T47D (cell line): Measurements from ENCODE around the gene SAP30.

Experiments used
- DNase-seq, 2 experiments: peaks; one replicate each; pipeline versions ENCODE4 v3.0.0 to v3.0.0-alpha.2; 2011 to 2012; ENCODE audit warnings: low read depth in 1 of 2, low spot score in 1 of 2
- JUND ChIP-seq: IDR thresholded peaks from 2 replicates; pipeline ENCODE4 v1.6.1; 2012; ENCODE audit warnings: low read depth
- in situ Hi-C: cut with HindIII; loops from 2 replicates; pipeline ENCODE4 v1.10.0; 2016; ENCODE audit warnings: low sequenced_read_pairs, low pct_unique_long_range_greater_than_20kb

The SAP30 gene

DNA sequence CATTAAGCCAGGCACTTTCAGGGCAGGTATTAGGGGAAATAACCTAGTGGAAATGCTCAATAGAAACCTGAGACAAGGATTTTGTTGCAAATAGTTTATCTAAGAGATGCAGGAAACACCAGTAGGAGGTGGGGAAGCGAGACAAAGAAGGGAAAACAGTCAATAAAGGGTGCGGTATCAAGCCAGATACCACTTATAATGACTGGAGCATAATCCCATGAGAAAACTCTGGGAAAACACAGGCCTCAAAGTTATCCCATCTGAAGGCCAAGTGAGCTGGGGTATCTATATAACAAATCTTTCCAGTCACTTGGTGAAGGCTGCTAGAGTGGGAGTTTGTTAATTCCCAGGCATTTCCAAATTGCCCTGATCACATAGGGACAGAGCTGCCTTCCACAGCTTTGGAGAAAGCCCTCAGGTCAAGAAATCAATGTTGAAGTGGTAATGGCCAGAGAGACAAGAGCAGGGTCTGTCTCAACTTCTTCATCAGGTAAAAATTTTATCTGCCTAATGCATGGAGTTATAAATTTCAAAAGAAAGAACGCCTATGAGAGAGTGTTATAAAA, 26.8 kb upstream of the SAP30 start:
- in situ Hi-C loops, result no loop called here
- DNase-seq, result no peak
- no peak for TF ChIP-seq JUND

DNA sequence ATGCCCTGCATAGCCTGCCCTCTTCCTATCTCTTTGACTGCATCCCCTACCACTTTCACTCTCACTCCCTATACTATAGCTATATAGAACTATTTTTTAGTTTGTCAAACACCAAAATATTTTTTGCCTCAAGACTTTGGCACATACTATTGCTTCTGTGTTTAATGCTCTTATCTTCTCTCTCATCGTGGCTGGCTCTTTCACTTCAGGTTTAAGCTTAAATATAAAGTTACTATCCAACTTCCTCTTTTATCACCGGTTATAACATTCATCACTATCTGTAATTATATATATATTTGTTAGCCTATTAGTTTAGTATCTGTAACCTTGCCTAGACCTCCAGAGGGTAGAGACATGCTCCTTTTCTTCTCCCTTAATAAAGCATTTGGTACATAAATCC, 25.1 kb upstream of the SAP30 start:
- DNase-seq, result no peak
- in situ Hi-C loops, result no loop called here
- no peak for TF ChIP-seq JUND

DNA sequence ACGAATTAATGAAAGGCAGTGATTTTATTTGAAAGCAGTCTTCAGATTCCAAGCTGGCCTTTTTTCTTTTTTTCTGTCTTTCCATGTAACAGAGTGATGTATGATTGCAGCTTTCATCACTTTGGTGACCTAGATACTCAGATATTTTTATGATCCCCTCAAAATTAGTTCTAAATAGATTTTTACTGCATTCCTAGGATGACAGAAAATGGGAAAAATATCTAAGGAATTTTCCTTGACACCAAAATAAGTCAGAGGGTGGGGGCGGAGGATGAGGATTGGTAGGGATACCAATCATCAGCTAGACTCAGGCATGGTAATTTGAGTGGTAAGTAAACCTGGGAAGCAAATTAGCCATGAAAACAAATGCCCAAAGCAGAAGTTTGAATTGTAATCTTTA, 24.7 kb upstream of the SAP30 start:
- no peak for TF ChIP-seq JUND
- in situ Hi-C loops, result no loop called here
- DNase-seq, result no peak

DNA sequence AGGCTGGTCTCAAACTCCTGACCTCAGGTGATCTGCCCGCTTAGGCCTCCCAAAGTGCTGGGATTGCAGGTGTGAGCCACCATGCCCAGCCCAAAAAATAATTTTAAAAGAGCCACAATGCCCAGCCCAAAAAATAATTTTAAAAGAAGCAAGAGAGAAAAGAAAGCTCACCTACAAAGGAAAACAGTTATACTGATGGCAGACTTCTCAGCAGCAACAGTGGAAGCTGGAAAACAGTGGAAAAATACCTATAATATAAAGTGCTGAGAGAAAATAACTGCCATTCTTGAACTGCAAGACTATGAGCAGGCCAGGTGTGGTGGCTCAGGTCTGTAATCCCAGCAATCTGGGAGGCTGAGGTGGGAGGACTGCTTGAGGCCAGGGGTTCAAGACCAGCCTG, 23.3 kb upstream of the SAP30 start:
- TF ChIP-seq JUND, result no peak
- in situ Hi-C loops, result no loop called here
- DNase-seq, result no peak

DNA sequence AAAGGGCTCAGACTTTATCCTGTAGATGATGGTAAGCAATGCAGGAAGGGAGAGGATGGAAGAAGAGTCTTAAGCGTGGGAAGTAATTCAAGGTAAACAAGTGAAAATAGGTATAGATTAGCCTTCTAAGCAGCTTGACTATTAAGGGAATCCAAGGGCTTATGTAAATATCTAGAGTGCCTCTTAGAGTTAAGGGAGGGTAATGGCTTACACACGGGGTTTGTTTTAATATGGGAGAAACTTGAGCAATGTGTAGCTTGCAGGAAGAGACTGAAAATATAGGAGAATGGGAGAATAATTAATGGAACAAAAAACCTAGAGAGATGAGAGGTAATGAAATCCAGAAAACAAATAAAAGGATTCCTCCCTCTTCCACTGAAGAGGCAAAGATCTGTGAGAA, 12.8 kb upstream of the SAP30 start:
- TF ChIP-seq JUND, result no peak
- DNase-seq, result no peak
- in situ Hi-C loops, result no loop called here

DNA sequence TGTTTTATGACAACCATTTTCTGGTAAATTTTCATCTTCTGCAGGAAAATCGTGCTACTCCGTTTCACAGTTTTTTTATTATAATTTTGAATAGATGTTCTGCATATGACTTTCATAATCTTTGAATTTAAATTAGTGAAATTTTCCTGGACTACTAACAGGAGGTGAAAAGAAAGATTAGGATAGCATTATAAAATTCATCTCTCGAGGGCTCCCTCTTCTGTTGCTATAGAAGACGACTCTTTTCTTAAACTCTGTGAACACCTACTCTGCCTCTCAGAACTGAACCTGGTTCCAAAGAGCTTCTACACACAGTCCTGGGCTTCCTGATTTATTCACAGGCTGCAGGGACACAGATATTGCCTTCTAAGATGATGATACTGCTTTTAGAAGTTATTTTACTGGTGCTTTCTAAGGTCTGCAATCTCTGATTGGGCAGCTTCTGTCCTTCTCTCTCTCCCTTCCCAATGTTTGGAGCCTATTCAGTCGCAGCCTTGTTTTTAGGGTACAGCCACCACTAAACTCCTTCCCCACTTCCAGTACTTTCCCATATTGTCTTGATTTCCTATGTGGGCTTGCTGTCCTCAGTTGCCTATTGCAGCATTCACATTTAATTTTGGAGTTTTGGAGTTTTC, 10.1 kb upstream of the SAP30 start:
- peak; percentile 11 to 43 for DNase-seq
- TF ChIP-seq JUND, result no peak
- in situ Hi-C loops, result no loop called here

DNA sequence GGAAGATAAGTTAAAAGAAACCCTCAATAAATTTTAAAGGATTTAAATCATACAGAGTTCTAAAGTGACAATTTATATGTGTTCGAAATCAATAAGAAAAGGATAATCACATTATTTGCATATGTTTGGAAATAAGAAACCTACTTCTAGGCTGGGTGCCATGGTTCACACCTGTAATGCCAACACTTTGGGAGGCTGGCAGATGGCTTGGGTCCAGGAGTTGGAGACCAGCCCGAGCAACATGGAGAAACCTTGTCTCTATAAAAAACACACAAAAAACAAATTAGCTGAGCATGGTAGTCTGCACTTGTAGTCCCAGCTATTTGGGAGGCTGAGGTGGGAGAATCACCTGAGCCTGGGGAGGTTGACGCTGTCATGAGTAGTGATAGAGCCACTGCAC, 8.1 kb upstream of the SAP30 start:
- no peak for DNase-seq
- in situ Hi-C loops, result no loop called here
- no peak for TF ChIP-seq JUND

DNA sequence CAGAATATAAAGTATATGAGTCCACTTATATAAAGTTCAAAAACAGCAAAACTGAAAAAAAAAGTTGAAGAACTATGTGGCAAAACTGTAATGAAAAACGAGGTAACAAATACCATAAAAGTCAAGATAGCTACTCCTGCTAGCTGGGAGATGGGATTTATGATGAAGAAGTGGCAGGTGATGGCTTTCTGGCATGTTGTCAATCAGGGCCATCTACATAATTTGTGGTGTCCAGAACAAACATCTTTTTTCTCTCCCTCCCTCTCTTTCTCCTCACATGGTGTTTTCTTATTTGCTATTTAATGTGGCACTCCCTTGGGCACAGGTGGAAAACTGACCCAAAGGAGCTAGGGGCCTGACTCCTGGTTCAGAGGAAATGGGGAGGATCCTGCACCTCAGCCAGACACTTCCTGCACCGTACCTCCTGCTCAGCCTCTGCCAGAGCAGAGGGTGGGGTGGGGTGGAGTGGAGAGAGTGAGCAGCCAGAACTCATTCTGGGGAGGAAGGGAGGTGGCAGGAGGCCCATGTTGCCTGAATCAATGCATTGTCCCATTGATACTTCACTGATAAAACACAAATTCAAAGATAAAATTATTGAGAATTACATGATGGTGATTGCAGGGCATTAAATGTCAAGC, 5.3 kb upstream of the SAP30 start:
- TF ChIP-seq JUND, result no peak
- in situ Hi-C loops, result no loop called here

DNA sequence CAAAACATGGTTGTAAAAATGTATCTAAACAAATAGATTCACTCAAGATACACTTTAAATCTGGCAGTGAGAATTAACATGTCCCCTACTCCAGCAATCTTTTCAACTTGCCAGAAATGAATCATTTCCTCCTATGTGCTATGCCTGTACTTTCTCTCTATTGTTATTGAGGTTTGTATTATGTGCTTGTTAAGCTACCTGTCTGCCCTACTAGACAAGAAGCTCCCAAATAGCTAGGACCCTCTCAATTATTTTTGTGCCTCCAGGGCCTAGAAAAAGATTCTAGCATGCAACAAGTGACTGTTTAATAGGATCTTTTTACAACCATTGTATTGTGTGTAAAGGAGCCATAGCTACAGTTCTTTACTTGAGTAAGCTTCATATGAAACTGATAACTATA, 3.5 kb upstream of the SAP30 start:
- in situ Hi-C loops, result no loop called here
- no peak for TF ChIP-seq JUND
- no peak for DNase-seq

More for the DNA sequence above, 5.3 kb upstream of the SAP30 start:
- DNase-seq, result peak in 1 of 2 experiments; percentile 31

DNA sequence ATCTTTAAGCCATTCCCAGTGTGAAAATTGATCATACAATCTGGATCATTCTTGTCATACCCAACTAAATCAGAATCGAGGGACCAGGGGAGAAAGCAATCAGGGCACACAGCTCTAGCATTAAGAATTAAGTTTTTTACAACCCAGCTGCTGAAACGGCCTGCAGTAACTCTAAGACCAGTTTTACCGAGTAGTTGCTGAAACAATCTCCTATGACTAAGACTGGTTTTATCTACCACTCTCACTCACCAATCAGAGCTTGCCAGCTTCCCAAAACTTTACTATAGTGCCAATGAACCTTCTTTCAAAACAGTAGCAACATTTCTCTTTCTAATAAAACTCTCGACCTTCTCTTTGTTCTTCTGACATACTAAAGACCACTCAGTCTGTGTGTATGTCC, 2.8 kb upstream of the SAP30 start:
- TF ChIP-seq JUND, result no peak

DNA sequence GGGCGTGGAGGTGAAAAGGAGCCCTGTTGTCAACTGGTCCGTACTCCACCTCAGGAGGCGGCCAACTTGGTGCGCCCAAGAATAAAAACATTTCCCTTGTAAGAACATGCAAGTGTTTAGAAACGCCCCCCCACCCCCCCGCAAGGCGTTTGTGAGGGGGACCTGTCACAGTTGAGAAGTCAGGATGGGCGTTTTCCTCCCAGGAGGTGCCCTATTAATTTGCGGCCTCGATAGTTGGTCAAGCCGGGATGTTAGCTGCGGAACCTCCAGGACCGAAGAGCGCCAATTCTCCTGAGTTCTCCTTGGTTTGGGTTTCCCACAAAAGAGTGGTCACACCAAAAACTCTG, 651 bp upstream of the SAP30 start:
- in situ Hi-C loops, result no loop called here
- no peak for DNase-seq
- TF ChIP-seq JUND, result no peak

More for the DNA sequence above, 2.8 kb upstream of the SAP30 start:
- in situ Hi-C loops, result no loop called here
- DNase-seq, result no peak

DNA sequence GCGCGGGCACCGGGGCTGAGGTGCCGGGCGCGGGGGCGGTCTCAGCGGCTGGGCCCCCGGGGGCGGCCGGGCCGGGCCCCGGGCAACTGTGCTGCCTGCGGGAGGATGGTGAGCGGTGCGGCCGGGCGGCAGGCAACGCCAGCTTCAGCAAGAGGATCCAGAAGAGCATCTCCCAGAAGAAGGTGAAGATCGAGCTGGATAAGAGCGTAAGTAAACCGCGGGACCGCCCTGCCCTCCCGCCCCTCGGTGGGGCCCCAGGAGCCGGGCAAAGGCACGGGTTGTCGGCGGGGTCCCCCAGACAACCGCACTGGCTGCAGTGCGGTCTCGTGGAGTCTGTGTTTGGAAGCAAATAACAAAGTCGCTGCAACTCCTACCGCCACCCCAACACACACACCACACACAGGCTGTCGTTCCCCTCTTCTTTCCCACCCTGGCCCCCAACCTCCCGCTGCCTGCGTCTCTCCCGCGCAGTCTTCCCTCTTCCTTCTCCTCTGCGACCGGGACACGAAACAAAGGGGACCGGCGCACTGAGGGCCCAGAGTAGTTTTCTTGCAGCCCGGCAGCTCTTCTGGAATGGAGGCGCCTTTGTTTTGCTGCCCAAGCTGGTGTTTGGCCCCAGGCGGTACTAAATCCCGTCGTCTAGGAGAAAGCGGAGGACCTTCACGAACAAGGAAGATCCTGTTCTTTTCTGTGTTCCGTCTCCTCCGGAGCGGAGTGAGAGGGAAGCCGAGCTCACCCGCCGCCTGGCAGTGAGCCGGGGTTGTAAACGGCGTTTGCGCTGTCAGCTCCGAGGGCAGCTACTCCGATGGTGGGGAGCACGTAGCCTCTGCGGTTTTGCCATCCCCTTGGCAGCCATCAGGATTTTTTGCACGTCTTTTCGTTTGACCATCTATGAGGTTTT, 788 bp downstream of the SAP30 start:
- in situ Hi-C loops, result no loop called here

DNA sequence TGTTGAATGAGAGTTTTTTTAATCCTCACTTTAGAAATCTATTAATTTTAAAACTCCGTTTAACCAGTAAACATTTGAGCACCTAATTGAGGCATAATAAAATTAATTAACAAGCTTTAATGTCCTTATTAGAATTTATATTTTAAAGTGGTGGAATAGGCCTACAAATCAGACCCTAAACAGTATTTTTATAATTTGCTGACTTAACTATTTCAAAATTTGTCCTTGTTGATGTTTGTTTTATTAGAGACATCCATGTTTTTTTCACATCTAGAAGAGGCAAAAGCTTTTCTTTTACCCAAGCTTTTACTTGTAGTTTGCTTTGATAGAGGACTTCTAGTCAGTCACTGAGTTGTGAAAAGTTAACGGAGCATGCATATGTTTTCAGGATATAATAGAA, 3.8 kb downstream of the SAP30 start:
- in situ Hi-C loops, result no loop called here
- TF ChIP-seq JUND, result no peak
- no peak for DNase-seq

More for the DNA sequence above, 788 bp downstream of the SAP30 start:
- peak; percentile 36 to 79 for DNase-seq
- TF ChIP-seq JUND, result no peak
